Activated gamma-delta T cell treated with Interleukin-2 at 50 U/mL for 16 hours (primary cell): ENCODE measurements around the gene EVX2.

Experiments used
- DNase-seq: peaks from one replicate; pipeline ENCODE4 v3.0.0-alpha.2; 2020

EVX2 gene

DNA sequence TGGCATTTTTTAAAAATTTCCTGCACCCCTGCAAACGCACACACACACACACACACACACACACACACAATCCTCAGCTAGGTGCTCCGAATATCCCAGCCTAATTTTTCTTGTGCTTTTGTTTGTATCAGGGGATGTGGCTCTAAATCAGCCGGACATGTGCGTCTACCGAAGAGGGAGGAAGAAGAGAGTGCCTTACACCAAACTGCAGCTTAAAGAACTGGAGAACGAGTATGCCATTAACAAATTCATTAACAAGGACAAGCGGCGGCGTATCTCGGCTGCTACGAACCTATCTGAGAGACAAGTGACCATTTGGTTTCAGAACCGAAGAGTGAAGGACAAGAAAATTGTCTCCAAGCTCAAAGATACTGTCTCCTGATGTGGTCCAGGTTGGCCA is 10.6 kb upstream of the EVX2 start:
- no peak for DNase-seq

DNA sequence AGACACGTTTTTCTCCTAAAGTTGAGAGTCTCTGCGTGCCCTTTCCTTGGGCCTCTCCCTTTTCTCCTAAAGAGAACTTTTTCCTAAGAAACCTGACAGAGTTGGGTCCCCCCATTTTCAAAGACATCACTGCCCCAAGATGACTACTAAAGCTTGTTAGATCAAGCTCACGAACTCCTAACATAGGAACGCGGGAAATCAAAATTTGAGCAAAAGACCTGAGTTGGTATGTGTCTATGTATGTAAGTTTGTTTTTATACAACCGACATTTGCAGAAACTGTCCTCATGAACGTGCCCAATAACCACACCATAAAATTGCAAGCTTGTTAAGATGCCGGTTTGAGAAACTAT is 10.1 kb upstream of the EVX2 start:
- no peak for DNase-seq

DNA sequence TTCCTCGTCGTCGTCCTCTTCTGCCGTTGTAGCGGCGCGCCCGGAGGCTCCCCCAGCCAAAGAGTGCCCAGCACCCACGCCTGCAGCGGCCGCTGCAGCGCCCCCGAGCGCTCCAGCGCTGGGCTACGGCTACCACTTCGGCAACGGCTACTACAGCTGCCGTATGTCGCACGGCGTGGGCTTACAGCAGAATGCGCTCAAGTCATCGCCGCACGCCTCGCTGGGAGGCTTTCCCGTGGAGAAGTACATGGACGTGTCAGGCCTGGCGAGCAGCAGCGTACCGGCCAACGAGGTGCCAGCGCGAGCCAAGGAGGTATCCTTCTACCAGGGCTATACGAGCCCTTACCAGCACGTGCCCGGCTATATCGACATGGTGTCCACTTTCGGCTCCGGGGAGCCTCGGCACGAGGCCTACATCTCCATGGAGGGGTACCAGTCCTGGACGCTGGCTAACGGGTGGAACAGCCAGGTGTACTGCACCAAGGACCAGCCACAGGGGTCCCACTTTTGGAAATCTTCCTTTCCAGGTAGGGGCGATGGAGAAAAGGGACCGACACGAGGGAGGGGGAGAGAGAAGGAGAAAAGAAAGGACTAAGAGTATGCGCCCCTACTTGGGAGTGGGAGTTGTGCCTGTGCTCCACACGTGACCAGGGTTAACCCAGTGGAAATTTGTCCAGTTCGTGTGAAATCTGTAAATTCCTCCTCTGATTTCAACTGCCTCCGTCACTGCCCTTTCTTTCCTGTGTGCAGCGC is 9.6 kb upstream of the EVX2 start:
- DNase-seq: no peak

- no peak for DNase-seq
These were observed 8.7 kb upstream of the EVX2 start, which contains the start of gene HOXD13 for GRCh38 chr2:176092270-176093144. HOXD13 (plus strand) TSS chr2:176092721; CDS start chr2:176092891, 170 bp downstream.

- no peak for DNase-seq
These were observed 7.8 kb upstream of the EVX2 start for GRCh38 chr2:176091329-176092258.

- DNase-seq: no peak
These were observed 7.1 kb upstream of the EVX2 start for GRCh38 chr2:176090862-176091261.

- no peak for DNase-seq
These were observed 6.2 kb upstream of the EVX2 start for GRCh38 chr2:176089843-176090395.

- DNase-seq: no peak
These were observed 5.4 kb upstream of the EVX2 start for GRCh38 chr2:176088937-176089842.

DNA sequence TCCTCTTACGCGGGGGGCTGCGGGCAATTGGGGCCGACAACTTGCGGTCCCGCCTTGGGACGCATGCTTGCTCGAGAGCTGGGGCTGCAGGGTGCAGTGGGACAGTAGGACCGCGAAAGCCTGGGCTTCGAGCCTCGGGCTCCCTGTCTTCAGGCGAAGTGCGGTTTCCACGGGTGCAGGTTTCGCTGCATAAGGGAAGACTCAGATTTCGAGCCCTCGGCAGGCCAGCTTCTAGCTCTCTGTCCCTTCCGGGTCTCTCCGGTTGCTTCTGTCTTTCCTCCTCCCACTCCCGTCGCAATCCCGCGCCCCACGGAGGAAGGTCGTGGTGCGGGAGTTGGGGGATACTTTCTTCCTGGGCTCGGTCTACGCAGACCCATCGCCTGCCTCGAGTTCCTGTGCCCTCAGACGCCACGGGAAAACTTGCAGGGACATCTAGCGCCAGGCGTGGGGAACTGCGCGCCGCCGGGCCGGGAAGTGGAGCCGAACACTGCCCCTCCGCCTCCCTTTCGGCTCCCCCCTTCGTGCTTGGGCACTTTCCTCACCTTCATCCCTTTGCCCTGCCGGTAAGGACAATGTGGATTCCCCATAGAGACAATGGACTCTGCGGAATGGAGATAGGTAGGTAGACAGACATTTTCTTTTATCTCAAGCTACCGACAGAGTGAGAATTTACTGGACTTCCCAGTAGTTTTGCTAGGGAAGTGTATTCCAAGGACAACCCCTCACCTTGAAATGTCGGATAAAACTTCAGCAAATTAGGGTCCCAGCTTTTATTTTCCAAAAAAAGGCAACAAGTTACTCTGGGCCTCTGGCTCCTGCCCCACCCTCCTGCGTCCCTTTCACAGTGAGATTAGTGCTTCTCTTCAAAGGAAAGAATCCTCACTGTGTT is 4.5 kb upstream of the EVX2 start:
- DNase-seq: no peak

DNA sequence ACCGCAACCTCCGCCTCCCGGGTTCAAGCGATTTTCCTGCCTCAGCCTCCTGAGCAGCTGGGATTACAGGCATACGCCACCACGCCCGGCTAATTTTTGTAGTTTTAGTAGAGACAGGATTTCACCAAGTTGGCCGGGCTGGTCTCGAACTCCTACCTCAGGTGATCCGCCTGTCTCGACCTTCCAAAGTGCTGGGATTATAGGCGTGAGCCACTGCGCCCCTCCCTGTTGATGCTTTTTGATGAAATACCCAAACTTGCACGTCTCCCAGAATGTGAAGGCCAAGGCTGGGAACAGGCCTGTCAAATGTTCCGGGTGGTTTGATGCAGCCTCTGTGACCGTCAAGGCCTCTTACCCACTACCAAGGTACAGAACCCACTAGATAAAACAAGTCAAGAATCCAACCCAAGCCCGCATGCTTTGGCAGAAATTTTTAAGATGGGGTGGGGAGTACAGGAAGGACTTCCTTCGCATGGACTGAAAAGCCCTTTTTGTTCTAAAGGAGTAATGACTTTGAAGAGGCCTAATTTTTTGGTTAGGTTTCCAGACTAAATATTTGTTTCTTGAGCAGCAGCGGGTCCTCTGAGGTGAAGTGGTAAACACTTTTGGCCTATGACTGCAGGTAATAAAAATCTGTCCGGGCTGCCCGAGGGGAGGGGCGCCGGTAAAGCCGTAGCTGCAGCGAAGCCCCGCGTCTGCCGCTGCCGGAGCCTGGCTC is 3.7 kb upstream of the EVX2 start:
- DNase-seq: no peak

DNA sequence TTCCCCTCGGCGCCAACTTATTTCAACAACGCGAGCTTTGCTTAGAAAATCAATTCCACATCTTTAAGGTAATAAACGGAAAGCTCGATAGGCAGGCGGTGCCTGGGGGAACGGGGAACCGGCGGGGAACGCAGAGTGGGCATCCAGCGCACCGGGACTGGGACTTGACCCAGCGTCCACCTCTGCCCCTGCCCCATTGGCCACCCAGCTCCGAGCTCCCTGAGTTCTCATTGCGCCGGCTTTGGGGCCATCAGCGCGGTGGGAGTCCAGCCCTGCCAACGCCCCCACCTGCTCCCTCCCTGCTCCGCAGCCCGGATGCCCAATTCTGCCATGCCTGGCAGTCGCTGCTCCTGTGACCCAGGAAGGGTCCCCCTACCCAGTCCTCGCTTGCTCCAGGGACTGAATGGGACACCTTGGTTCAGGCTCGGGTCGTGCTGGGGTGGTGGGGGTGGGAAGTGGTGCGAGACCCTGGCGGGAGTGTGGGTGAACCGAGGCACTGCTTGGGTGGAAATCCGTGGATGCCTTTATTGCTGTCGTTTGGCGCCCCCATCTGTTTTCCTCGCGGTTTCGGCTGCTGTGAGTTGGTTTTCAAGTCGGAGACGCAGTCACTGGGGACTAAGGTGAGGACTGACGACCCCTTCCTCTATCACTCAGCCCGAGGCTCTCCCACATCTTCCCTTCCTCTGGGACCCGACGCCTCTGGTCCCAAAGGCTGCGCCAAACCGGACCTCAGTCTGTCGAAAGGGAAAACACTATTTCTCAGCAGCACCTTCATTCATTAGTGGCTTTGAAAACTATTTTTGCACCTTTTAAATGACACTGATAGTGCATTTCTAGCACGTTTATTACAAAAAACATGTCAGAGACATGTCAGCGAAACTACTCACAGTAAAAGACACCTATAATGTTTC is 2.4 kb upstream of the EVX2 start:
- DNase-seq: no peak

- DNase-seq: no peak
These were observed 1.5 kb upstream of the EVX2 start for GRCh38 chr2:176085120-176085788.

GRCh38 chr2:176084611-176085119 is 903 bp upstream of the EVX2 start:
- DNase-seq: no peak

GRCh38 chr2:176082824-176083751 is 674 bp downstream of the EVX2 start:
- DNase-seq: no peak

- no peak for DNase-seq
These were observed 1.3 kb downstream of the EVX2 start for GRCh38 chr2:176082525-176082823.

DNA sequence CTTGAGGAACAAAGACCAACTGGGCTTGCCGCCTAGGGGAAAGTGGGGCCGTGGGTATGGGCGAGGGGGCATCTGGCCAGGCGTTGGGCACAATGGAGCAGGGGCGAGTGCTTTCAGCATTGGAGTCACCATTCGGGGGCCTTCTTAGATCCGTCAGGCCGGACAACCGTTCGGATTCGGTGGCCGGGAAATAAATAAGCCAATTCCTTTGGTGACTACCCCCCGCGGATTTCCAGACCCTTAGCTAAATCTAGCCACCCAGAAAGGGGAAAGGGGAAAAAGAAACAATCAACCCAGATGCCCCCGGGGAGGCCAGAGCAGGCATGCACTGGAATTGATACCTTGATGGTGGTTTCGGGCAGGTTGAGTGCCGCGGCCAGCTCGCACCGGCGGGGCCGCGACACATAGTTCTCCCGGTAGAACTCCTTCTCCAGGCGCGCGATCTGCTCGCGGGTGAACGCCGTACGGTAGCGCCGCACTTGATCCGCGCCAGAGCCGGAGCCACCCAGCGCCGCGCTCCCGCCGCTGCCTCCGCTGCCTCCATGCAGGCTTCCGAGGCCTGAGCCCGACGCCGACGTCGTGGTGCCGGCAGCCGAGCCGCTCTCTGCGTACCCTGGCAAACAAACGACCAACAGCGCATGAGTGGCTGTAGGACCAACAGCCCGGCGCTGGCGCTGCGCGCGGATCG is 1.8 kb downstream of the EVX2 start:
- DNase-seq: no peak
